Activated naive CD8-positive, alpha-beta T cell treated with anti-CD3 and anti-CD28 coated beads for 36 hours (primary cell): ENCODE measurements around the gene PGAP3. TPM values are rescaled to one million over a fixed set of nuclear protein-coding genes. Genes with fewer than 3 reads are reported as not detected.

Source experiments
- DNase-seq: peaks from one replicate; pipeline ENCODE4 v3.0.0; 2021
- H3K27ac Mint-ChIP-seq: one replicate; pipeline ENCODE4 v1.8.0; 2022; ENCODE audit warnings: mild to moderate bottlenecking, moderate library complexity, mixed read lengths
- H3K27me3 Mint-ChIP-seq: one replicate; pipeline ENCODE4 v1.8.0; 2022; ENCODE audit warnings: mild to moderate bottlenecking, mixed read lengths
- H3K36me3 Mint-ChIP-seq: one replicate; pipeline ENCODE4 v1.8.0; 2021; ENCODE audit warnings: mild to moderate bottlenecking, mixed read lengths
- H3K4me1 Mint-ChIP-seq: one replicate; pipeline ENCODE4 v1.8.0; 2021; ENCODE audit warnings: mixed read lengths
- H3K4me3 Mint-ChIP-seq: one replicate; pipeline ENCODE4 v1.8.0; 2022; ENCODE audit warnings: mild to moderate bottlenecking, moderate library complexity, mixed read lengths
- H3K9me3 Mint-ChIP-seq: one replicate; pipeline ENCODE4 v1.8.0; 2022; ENCODE audit warnings: mixed read lengths
- total RNA-seq, 2 experiments: library from RNA; stranded (reverse); gene quantifications; one replicate each; pipeline ENCODE4 v1.2.3, GENCODE V29; 2021

Gene PGAP3
- total RNA-seq, 2 experiments from 2014 or later: 7.8 to 8.9 TPM

DNA sequence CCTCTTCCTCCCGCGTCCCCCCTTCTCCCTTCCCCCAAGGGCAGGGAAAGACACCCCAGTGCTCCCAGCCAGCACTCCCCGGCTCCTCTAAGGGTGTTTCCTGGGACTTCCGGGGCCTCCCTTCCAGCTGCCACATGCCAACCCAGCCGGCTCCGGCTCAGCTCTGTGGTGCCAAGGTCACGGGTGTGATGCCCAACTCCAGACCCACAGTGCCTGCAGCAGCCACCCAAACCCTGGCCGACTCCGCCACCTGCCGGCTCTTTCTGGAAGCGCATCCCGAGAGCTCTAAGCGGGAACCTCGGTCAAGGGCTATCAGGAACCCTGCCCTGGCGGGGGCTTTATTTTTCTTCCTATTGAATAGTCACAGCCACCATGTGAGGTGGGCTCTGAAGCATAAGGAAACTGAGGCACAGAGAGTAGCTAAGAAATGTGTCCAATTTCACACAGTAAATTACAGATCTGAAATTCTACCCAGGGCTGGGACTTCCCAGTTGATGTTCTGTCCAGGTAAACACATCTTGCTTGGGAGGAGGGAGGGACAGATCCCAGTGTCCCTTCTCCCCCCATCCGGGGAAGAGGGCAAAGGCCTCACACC lies 64.4 kb downstream of the PGAP3 start:
- DNase-seq: peak; percentile 84
- no peaks in the 10 kb centered on the region for H3K9me3 Mint-ChIP-seq
- H3K27ac Mint-ChIP-seq: no peak overlapping the region
- no peaks in the 10 kb centered on the region for H3K36me3 Mint-ChIP-seq
- H3K4me1 Mint-ChIP-seq: peaks cover 19% of the 10 kb centered on the region
- no peak overlapping the region for H3K4me3 Mint-ChIP-seq
- peaks cover 37% of the 10 kb centered on the region for H3K27me3 Mint-ChIP-seq

DNA sequence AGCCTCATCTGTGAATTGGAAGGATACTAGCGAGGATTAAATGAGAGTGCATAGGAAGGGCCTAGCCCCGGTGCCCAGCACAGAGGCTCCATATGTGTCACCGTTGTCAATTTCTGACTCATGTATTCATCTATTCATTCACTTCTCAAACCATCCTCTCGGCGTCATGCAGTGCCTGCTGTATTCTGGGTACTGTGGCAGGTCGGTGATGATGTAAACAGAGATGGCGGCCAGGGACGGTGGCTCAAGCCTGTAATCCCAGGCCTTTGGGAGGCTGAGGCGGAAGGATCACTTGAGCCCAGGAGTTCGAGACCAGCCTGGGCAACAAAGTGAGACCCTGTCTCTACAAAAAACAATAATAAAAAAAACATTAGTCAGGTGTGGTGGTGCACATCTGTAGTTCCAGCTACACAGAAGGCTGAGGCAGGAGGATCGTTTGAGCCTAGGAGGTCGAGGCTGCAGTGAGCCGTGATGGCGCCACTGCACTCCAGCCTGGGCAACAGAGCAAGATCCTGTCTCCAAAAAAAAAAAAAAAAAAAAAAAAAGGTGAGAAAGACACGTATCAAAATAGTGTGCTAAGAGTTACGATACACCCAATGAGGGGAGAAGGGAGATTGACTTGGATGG lies 65.4 kb downstream of the PGAP3 start:
- DNase-seq: no peak
- no peaks in the 10 kb centered on the region for H3K9me3 Mint-ChIP-seq
- no peak overlapping the region for H3K27ac Mint-ChIP-seq
- peaks cover 28% of the 10 kb centered on the region for H3K27me3 Mint-ChIP-seq
- H3K36me3 Mint-ChIP-seq: no peaks in the 10 kb centered on the region
- peak overlapping the region; percentile 61 for H3K4me3 Mint-ChIP-seq
- H3K4me1 Mint-ChIP-seq: peaks cover 19% of the 10 kb centered on the region

DNA sequence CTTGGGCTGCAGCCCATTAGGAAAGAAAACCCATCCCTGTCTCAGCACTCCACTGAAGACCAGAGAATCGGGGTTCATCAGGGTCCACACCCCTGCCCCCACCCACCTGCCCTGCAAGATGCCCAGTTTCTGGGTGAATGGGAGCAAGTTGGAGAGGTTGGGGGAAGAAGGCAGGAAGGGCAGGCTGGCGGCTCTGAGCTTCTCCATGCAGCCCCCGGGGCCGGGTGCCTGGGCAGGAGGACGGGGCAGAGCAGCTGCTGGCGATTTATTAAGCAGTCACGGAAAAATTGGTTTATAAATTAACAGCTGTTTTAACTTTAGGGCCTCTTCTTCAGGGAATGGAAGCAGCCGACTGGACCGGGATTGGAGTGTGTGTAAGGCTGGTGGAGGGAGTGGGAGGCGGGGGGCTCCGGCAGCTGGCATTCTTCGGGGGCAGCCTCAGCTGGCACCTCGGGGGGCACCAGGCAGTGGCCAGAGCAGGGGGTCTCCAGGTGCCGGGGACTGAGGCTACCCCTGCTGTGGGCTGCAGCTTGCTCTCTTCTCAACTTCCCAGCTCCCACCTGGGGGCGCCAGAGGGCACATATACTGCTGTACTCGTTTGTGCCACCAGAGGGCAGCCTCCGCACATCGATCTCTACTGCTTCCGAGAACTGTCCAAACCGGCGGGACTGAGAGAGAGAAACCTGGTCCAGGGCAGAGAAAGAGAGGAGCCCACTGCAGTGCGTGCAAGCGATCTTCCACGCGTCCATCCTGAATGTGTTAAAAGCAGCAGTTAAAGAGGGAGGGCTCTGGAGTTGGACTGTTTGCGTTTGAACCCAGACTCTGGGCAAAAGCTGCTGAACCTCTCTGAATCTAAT lies 66.1 kb downstream of the PGAP3 start:
- peaks cover 18% of the 10 kb centered on the region for H3K4me1 Mint-ChIP-seq
- no peaks in the 10 kb centered on the region for H3K9me3 Mint-ChIP-seq
- peak; percentile 82 for DNase-seq
- H3K36me3 Mint-ChIP-seq: no peaks in the 10 kb centered on the region
- H3K27me3 Mint-ChIP-seq: peaks cover 26% of the 10 kb centered on the region
- no peak overlapping the region for H3K27ac Mint-ChIP-seq
- H3K4me3 Mint-ChIP-seq: peak overlapping the region; percentile 61

Other genes starting within 250 kb of the PGAP3 start
- gene MED1, start 236.8 kb downstream of the PGAP3 start, total RNA-seq: 10 to 100 TPM; 78.4 to 83.1 TPM
- gene CDK12, start 226.6 kb downstream of the PGAP3 start, total RNA-seq: 10 to 100 TPM; 78.8 to 82.1 TPM
- gene NEUROD2, start 80.1 kb downstream of the PGAP3 start, total RNA-seq: not detected
- not detected for gene PPP1R1B, start 61.1 kb downstream of the PGAP3 start, total RNA-seq
- 10 to 100 TPM; 47.9 to 53.2 TPM for gene STARD3, start 50.9 kb downstream of the PGAP3 start, total RNA-seq
- gene TCAP, start 22.7 kb downstream of the PGAP3 start, total RNA-seq: under 1 TPM; 0.78 to 0.89 TPM
- not detected for gene PNMT, start 19.6 kb downstream of the PGAP3 start, total RNA-seq
- 1 to 10 TPM; 3.8 to 4.3 TPM for gene ERBB2, start 12.0 kb upstream of the PGAP3 start, total RNA-seq
- gene MIEN1, start 42.5 kb upstream of the PGAP3 start, total RNA-seq: 10 to 100 TPM; 30.7 to 33.3 TPM
- under 1 TPM; 0.60 to 0.84 TPM for gene GRB7, start 49.9 kb upstream of the PGAP3 start, total RNA-seq
- gene IKZF3, start 176.3 kb upstream of the PGAP3 start, total RNA-seq: 10 to 100 TPM; 43.9 to 44.6 TPM
- gene ZPBP2, start 180.1 kb upstream of the PGAP3 start, total RNA-seq: not detected
- 1 to 10 TPM; 7.6 to 8.7 TPM for gene GSDMB, start 230.6 kb upstream of the PGAP3 start, total RNA-seq
- 10 to 100 TPM; 59.1 to 62.3 TPM for gene ORMDL3, start 239.5 kb upstream of the PGAP3 start, total RNA-seq
- gene LRRC3C, start 239.7 kb upstream of the PGAP3 start, total RNA-seq: not detected